ENCODE data around the gene GRIP2.

GRCh38 chr3:14491396-14492190, 48.5 kb downstream of the GRIP2 start:
- no peak for TF ChIP-seq CTCF (IDR thresholded peaks at IDR 0.05; ENCODE audit: low read length)
- TF ChIP-seq EZH2 (IDR thresholded peaks at IDR 0.05; ENCODE audit: borderline replicate concordance, low read length), result no peak

All from OCI-LY1 (cell line).